Islet of Langerhans (tissue), 1 donor: Measurements from ENCODE around the gene ZBTB26.

Experiments used
- FAIRE-seq: peaks from one replicate; lab custom pipeline; 2011; peaks lifted over from hg19 to GRCh38; lab: Jason Lieb, UNC

ZBTB26 gene, protein sequence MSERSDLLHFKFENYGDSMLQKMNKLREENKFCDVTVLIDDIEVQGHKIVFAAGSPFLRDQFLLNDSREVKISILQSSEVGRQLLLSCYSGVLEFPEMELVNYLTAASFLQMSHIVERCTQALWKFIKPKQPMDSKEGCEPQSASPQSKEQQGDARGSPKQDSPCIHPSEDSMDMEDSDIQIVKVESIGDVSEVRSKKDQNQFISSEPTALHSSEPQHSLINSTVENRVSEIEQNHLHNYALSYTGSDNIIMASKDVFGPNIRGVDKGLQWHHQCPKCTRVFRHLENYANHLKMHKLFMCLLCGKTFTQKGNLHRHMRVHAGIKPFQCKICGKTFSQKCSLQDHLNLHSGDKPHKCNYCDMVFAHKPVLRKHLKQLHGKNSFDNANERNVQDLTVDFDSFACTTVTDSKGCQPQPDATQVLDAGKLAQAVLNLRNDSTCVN

DNA sequence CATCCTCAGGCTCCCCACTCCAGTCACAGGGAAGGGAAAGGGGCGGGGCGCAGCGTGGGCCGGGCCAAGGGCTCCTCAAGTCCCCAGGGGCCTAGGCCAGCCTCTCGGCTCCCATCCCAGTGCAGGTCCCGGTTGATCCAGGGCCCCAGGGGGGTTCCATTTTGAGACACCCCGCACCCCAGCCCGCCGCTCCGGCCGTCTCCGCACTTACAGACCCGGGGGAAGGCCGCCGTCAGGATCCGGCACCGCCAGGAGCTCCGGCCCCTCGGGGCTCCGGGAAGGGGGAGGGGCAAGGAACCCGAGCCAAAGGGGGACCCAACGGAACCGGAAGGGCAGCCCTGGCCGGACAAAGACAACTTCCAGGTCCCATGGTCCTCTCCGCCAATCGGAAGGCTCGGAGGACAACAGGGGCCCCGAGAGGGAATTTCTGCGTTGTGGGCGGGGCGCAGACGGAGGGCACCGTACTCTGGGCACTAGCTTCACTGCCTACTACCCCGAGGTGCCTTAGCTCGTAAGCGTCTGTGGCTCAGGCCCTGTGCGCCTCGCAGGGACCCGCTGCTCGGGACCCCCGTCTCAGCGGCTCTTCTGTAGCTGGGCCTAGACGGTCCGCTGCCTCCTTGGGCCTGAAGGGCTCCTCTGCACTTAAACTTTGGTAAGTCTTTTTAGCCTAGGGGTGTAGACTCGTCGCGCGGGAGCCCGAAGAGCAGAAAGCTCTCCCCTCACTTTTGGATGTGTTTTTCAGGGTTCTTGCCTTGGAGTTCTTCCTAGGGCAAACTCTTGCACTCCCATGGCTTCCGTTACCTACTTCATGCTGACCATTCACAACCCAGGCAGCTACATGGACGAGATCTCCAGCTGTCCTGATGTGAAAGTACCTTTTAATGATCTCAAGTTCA is at the start of gene ZBTB26:
Gene ZBTB26, minus strand, starts transcription at position 287 of the 896 bp plus-strand sequence. CDS start 11,578 bp downstream, outside the sequence.
- no peak for FAIRE-seq

- FAIRE-seq: no peak
Measured at GRCh38 chr9:122978601-122979000, 47.3 kb upstream of the ZBTB26 start.

DNA sequence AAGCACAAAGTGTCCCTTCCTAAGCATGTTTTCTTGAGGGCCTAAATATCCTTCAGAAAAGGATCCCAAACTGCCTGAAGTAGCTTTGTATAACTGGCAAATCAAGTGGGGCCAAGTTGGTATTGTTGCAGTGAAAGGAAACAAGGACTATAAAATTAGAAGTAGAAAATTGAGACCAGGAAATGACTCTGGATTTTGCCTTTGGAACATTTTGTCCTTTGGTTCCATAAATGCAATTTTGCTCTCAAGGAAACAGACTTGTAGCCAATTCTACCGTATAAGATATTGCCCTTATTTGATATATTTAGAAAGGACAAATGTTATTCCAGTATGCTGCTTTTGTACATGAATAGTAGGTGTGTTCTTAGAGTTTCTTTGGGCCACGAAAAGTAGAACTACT is 43.9 kb upstream of the ZBTB26 start:
- FAIRE-seq: no peak

DNA sequence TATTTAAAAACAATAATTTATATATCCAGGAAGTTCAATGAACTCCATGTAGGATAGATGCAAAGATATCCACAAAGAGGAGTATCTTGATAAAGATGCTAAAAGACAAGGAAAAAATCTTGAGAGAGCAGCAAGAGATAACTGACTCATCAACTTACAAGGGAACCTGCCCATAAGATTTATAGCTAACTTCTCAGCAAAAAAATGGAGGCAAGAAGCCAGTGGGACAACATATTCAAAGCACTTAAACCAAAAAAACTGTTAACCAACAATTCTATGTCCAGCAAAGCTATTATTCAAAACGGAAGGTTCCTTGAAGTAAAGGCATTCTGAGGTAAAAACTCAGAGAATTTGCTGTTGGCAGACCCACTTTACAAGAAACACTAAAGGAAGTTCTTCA is 29.8 kb upstream of the ZBTB26 start:
- peak; percentile 38 for FAIRE-seq

DNA sequence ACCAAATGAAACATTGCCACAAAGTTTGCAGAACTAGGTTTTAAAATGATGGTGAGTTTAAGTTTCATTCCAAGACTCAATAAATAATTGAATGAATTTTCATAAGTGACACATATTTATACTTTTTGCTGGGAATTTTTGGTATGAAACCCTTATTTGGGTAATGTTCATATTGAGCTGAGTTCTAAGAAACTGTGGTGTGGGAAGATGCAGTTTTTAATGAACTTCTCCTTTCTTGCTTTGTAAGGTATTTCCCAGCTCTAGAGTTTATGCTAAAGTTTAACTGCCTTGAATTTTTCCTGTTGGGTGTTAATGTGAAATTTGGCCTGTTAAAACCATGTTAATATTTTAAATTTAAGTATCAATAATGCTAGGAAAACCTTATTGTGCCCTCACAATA is 24.6 kb upstream of the ZBTB26 start:
- no peak for FAIRE-seq

GRCh38 chr9:122954253-122954691 is 23.0 kb upstream of the ZBTB26 start:
- FAIRE-seq: no peak

DNA sequence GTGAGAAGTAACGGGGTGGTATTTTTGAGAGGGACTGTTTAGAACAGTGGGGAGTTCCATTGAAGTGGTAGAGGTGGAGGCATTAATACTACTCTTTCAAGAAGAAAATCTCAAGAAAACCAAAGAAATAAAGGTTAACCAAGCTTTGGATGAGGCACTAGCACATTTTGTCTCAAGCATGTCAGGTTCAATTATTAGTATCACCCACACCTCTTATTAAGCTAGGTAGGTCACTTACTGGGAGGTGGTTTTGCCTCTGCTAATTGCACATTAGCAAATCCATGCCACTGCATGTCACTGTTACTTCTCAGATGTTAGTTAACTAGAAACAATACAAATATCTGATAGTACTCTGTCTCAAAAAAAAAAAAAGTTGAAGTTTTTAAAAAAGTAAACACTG is 19.7 kb upstream of the ZBTB26 start:
- no peak for FAIRE-seq

DNA sequence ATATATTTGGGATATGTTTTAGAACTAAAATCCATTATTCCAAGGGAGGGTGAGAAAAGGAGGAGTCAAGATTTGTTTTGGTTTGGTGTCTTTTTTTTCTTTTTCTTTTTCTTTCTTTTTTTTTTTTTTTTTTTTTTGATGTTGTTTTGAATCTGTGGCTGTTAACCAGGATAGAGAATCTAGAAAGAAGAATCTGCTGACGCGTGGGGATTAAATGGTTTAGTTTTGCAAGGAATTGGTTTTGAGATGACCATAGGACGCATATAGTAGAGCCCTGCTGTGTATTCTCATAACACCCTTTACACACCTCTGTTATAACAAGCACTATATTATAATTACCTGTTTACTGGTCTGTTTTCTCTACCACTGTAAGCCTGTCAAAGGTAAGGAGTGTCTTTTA is 19.0 kb upstream of the ZBTB26 start:
- FAIRE-seq: no peak

- no peak for FAIRE-seq
Measured at GRCh38 chr9:122949696-122950095, 18.4 kb upstream of the ZBTB26 start.

DNA sequence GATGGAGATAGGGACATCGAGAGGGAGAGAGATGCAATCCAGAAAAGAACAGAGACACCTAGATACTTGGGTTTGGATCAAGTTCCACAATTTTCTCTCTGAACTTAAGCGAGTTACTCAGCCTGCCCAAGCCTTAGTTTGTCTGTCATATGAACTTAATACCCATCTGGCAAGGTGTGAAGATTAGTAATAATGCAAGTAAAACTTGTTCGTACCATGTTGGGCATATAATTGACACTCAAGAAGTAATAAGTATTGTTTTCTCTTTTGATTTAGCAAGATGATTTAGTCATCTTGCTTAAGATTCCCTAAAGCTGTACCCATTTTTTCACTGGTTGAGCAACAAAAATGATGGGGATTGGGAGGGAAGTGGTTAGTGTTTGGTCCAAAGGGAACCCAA is 17.0 kb upstream of the ZBTB26 start:
- FAIRE-seq: no peak

GRCh38 chr9:122946461-122947005 is 15.2 kb upstream of the ZBTB26 start:
- no peak for FAIRE-seq

- no peak for FAIRE-seq
Measured at GRCh38 chr9:122944960-122945888, 13.9 kb upstream of the ZBTB26 start.

GRCh38 chr9:122941582-122942234 is 10.4 kb upstream of the ZBTB26 start:
- no peak for FAIRE-seq

- peak; percentile 92 for FAIRE-seq
Measured at GRCh38 chr9:122940749-122941581, 9.7 kb upstream of the ZBTB26 start, which contains the start of gene RABGAP1. Gene RABGAP1 (plus strand): TSS chr9:122941020. CDS start chr9:122957060, 16,040 bp downstream.

GRCh38 chr9:122940454-122940748 is 9.1 kb upstream of the ZBTB26 start:
- no peak for FAIRE-seq

DNA sequence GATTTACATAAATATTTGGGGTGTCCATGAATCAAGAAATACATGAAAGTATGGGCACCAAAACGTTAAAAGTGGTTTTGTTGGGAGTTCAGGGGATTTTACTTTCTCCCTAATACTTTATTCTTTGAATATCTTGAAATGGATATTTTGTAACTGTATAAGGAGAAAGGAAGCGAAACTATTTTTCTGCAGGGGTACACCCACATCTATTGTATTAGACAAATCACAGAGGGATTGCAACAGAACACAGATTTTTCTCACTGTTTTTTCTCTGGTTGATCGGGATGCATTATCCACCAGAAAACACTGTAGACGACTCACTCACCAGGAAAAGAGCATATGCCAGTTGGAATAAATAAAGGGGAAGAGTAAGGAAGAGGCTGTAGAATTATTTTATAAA is 8.3 kb upstream of the ZBTB26 start:
- no peak for FAIRE-seq

DNA sequence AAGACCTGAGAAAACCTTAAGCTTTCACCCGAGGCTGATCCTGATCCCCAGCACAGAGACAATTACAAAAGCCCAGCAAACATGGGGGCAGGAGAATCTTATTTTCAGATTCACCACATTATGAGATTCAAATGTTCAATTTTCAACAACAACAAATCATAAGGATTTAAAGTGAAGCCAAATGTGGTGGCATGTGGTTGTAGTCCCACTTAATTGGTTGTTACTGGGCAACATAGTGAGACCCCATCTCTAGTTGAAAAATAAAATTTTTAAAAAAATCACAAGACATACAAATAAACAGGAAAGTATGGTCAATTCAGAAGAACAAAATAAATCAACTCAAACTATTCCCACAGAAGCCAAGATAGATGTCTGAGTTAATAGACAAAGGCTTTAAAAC is 5.6 kb upstream of the ZBTB26 start:
- FAIRE-seq: no peak

DNA sequence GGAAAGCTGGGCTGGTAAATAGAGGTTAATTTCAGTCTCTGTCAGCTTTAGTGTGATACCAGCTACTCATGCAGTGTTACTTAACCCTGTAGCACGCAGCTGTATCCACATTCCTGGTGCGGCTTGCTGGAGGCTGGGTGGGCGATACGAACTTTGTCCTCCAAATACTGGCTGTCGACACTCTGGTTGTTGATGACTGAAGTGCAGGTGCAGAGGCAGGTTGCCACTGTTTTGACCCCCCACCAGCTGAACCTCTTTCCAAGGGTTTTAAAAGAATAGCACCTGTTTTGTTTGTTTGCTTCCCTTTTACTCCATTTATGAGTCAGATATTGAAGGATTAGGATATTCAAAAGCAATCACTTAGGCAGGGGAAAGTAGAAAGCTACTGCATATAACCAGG is 5.2 kb upstream of the ZBTB26 start:
- no peak for FAIRE-seq

GRCh38 chr9:122930541-122931225 is 629 bp downstream of the ZBTB26 start:
- FAIRE-seq: no peak
